ENCODE results near the gene GLI3.

GLI3 gene

DNA sequence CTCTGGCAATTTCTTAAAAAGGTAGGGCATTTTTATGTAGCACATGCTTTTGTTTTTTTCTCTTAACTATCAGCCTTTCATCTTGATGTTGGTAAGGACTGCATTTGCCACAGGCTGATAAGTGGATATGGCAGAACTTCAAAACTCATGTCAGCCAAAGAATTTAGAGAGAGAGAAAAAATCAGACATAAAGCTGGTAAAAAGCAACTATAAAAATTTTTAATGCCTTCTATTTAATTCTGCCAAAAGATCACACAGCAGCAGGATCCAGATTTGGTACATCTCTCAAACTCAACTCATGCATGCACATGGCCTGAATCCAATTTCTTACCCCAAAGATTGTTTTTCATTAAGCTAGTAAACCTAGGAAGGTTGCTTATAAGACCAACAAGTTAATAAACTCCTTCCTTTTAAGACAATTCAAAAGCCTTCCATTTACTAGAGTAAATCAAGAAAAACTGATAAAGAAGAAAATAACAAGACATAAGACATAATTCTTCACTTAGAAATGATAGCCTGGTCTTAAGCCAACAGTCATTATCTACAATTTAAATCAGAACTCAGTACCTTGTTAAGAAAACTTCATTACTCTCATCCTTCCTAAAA is 69.3 kb downstream of the GLI3 start:
- DNase-seq, result no peak

DNA sequence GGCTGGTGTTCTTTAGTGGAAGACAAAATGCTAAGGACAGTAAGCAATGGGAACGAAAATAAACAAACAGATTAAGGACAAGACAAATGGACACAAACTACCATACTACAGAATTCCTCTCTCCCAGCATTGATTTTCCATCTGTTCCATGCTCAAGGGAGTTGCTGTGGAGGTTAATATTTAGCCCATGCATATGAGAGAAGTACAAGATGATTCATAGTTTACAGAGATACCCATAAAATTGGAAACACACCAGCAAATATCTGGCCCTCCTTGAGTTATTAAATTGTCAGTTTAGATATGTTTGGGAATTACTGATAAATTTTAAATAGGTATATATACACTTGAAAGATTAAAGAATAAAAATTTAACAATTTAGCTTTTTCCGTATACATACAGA is 69.8 kb downstream of the GLI3 start:
- no peak for DNase-seq

DNA sequence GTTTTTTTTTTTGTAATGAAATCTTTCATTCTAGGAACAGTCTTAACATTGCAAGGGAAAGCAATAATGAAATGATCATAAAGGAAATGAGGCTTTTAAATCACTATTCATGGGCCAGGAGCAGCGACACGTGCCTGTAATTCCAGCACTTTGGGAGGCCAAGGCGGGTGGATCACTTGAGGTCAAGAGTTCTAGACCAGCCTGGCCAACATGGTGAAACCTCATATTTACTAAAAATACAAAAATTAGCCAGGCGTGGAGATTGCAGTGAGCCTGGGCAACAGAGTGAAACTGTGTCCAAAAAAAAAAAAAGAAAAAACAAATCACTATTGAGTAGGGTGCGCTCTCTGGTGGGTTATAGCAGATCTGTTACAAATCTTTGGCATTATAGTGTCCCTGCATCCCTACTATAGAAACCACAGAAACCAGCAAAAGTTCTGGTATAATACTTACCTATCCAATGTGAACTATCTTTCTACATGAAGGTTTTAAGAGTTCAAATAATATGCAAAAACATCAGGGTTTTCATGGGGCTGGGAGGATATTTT is 72.1 kb downstream of the GLI3 start:
- no peak for DNase-seq

DNA sequence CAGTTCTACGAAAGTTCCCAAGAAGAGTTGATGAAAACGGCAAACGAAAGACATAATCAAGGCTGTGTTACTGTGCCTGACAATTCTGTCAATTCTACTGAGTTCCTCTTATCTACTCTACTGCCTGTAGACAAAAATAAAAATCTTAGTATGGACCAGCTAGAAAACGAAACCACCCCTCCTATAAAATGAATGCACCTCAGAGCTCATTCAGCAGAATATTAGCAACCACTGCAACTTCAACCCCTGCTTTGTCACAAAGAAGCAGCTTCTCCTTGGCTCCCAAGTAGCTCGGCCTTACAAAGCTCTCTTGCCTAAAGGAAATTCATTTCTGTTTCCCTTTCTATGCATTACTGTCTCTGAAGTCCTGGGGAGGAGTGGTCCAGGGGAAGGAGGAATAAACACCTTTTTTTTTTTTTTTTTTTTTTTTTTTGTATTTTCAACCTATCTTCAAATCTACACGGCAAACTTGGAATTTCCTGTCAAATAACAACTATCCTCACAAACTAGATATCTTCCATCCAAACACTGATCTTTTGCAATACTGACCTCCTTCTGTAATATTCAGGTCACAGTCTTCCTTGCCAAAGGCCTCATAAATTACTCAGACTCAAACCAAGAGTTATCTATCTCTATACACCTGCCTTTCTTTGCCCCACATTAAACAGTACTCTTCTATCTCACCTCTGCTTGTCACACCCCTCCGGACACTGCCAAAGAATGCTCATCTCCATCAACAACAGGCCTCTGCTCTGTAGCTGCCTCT is 74.3 kb downstream of the GLI3 start:
- DNase-seq, result no peak

DNA sequence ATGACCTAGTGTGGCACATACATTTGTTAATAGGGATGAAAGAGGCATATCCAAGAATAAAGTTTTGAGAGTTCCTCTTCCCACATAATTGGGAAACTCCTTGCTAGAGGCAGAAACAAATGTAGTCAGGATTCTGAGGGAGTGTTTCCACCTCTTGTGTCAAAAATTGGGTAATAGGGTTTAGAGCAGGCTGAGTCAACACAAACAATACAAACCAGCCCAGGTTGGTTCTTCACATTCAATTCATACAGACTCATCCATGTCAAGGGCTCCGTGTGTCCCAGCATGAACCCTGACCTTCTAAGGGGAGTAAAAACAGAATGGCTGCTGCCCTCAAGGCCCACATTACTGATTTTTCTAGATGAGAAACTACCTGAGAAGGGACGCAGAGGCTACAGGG is 75.3 kb downstream of the GLI3 start:
- DNase-seq, result no peak

DNA sequence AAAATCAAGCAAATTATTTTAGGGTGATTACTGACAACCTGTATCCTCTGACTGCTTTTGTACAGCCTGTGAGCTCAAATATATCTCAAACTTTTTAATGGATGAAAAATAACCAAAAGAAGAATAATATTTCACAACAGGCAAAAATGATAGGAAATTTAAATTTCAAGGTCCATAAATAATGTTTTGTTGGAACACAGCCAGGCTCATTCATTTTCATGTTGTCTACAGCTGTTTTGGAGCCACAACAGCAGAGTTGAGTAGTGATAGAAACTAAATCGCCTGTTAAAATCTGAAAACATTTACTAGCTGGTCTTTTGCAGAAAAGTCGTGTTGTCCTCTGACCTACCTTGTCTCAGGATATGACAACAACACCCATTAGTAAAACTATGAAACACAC is 75.9 kb downstream of the GLI3 start:
- DNase-seq, result no peak

DNA sequence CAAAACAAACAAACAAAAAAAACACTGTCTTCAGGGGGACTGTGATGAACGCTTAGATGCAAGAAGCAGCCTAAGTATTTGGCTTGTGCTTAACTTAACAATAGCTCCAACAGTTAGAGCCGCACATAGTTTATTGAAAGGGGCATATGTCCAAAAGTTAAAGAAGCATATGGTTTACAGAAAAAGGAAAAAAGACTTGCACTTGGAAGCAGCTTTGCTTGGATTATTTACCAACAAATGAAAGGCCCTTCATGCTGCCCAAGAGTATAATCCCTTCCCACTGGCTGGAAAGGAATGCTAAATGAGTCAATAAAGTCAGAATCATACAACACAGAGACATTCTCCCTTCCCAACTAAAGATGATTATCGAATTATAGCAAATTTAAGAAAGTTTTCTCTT is 77.9 kb downstream of the GLI3 start:
- no peak for DNase-seq

DNA sequence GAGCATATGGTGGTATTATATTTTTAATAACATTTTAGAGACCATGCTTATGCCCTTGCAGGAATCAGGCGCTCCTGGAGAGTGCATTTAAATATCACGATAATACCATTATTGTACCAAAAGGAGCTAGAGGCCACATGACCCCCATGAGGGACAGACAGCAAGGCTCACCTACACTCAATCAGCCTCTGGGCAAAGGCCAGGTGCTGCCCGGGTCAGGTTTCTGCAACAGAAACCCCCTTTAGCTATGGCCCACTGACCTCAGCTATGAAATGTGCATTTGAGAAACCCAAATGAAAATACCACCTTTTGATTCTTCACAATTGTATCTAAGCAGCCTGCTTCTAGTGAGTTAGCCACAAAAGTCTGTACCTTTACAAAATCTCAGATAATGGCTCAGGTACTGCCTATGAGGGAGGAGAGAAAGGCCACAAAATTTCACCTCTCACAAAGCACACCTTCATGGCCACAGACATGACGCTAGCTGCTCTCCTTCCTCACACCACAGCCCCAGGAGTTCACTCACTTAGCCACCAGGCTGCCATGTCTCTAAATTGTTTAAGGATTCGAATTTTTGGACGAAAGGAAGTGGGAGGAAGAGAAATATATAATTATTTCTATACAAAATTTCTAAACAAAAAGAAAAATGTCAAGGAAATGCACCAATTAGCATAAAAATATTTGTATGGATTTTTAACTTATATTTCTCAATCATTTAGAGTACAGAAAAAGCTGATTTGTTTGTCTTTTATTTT is 79.9 kb downstream of the GLI3 start:
- DNase-seq, result no peak

DNA sequence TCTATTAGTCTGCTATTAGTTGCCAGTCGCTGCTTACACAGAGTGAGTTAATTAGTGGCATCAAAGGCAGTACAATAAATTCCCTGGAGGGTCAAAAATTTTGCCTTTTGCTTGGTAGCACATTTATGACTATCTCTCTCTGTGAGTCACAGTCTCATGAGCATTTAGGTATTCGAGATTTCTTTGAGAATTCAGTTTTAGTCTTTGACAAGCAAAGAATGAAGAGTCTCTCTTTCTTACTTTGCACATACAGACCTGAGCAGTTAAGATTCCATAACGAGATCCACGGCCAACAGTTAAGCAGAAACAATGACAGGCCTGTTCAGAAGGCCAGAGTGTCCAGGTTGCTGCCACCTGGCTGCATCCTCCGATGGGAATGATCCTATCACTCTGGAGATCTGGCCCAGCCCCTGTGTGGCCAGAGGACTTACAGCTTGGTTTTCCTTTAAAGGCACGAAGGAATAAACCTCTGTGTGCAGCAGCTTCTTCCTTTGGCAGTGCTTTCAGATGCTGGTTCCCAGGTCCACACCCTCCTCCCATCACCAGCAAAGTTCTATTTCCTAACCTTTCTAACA is 80.6 kb downstream of the GLI3 start:
- DNase-seq, result no peak

DNA sequence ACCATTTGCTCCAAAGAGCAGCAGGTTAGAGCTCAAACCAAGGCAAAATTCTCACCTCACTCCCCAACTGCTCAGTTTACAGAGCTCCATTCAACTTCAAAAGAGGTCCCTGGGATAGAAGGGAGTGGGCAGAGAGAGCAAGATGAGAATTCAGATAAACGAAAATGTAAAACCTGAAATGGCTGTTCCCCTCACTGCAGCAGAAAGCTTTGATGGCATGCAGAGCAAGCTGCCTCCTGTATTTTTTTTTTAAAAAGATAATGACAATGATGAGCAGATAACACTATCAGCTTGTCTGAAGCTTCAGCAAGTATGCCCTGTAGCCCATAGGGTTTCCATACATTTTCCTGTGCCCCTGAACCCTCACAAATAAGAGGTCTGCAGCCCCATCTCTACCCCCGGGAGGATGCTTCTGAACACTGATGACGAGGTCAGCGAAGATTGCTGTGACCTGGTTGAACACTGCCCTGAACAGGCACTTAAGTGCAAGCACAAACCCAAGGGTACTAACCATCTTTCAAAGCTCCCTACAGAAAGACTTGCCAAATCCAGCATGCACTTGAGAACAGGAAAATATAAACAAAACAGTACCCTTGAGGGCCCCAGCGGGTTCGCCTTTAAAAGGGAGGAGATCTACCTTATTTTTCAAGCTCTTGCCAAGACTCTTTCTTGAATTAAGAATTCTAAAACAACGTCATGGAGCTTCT is 81.3 kb downstream of the GLI3 start:
- no peak for DNase-seq

DNA sequence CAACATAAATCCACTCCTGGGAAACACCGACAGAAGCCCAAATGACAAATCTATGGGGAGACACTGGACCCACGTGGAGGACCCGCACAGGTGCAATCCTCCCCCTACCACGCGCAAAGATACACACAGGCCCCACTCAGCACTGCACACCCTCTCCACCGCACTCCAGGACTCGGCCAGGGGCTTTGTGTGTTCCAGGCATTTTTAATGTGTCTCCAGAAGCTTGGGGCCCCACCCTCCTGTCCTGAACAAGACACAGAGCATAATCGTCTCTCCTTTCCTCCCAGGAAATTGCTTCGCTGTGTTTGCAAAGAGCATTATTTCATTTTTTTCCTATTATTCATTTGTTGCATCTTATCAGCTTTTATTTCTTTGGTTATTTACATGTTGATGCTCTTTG is 82.8 kb downstream of the GLI3 start:
- DNase-seq, result no peak

DNA sequence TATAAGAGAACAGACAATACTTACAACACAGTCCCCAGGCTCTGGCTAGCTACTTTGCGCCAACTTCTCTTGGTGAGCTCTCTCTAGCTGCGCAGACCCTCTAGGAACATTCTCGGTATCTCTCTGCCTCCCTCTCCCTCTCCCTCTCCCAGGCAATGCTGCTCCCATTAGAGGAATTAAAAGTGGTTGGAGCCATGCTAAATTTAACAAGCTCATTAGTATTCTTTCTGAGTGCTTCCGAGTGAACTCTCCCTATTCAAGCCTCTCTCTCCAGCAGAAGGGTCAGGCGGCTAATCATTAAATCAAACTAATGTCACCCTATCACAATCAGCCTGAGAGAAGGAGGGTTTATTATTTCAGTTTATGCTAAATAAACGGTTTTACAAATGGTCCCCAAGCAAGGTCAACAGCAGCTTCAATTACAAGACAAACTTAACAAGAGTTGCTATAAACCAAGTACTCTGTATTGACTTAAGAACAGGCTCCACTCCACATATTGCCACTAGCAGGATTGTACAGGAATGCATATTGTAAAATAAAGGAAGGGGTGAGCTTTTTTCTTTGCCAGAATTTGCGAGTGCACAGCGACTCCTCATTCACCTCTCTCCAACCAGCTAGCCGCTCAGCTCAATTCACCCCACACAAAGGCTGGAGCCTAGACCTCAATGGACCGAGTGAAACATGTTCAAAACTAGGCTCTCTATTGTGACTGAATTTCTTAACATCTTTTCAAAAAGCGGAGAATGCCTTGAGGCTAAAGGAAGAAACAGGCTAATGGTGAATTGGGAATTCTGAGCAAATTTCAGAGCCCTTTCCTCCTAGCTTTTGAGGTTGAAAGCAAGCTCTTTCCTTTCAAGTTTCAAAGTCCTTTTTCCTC is 84.4 kb downstream of the GLI3 start:
- no peak for DNase-seq

DNA sequence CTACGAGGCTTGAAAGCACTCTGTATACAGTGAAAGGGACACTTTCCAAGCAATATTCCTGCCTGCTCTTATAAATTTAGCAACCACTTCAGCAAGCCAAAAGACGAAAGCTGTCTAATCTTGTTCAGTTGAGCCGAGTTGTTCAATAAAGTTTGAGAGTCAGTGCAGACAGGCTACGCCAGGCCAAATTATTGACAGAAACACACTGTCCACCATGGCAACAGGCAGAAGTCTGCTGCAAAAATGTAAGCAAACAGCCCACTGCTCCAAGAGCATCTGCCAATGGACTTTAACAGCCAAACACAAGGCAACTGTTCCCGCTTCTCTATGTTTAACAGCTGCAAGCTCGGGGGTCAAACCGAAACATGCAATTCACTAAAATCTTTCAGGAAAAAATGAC is 85.7 kb downstream of the GLI3 start:
- DNase-seq, result no peak

DNA sequence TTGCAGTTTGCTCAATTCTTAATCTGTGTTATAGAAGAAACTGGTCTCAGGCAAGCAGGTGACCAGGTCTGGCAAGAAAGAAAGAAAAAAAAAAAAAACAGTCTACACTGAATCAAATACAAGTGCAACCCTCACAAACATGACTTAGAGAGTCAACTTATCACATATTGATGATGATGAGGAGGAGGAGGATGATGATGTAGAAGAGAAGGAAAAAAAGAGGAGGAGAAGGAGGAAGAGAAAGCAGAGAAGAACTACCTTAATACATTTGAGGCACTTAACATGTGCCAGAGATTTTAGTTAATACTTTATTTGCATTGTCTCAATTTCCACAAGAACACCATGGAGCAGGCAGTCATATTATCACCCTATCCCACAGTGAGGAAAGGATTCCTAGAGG is 91.5 kb downstream of the GLI3 start:
- no peak for DNase-seq

DNA sequence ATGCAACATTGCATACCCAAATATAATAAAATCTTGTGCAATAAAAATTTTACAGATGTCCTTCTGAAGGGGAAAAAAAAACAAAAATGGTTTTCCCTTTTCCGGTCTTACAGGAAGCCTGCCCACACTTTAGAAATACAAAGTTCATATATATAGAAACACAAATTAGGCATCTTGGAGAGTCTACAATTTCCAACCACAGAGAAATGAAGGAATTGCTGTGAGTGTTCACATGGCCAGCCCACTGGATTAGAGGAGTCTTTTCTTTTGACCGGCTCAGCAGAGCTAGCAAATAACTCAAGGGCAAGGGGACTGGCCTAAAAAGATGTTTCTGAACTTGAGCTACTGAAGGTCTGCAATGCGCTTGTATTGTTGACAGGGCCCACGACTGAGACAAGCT is 92.4 kb downstream of the GLI3 start:
- no peak for DNase-seq

DNA sequence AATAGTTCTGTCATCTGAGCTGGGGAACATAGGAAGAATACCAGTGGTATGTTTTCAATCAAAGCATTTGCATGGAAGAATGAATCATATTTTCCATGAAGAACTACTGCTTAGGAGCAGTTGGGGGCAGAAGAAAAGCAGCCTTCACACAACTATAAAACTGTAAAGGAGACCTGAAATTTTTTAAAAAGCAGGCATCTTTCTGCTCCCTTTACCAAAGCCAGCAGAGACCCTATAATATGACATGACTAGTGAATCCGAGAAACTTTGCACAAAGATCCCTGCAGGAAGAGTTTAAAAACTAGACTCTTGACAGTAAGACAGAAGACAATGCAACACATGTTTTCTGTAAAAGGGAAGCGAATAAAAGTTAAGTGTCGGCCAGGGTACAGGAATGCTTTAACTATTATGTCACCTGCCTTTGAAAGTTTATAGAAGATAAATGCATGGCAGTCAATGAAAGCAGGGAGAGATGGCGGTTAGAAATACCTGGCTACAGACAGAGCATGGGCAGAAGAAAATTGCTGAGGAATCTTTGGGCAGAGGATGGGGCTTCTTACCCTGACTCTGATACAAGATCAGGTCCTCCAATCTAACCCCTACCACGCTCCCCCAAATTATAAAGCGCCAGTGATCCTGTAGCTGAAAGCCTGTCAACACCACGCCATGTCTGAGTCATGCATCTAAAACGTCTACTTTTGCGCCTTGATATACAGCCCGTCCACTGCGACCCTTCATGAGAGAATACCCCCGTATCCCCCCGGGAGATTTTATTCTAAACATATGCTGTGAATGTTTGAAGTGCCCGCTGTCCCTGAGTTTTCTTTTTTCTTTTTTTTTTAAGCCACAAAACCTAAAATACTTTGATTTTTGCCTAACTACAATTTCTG is 93.1 kb downstream of the GLI3 start:
- no peak for DNase-seq

DNA sequence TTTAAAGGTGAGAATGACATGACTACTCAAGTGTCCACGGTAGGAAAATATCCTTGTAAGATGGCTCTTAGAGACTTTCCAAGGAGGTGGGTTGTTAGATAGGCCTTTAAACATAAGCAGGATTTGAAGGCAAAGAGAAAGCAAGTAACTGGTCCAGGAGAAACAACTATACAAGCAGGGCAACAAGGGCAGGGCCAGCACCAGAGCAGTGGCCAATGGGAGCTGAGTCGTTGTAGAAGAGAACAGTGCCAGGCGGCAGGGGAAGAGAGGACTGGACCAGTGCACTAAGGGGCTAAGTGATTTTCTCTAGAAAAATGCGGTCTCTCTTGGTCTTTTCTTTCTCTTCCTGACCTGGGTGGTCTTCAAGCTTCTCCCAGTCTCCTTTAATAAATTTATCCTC is 94.9 kb downstream of the GLI3 start:
- DNase-seq, result no peak

DNA sequence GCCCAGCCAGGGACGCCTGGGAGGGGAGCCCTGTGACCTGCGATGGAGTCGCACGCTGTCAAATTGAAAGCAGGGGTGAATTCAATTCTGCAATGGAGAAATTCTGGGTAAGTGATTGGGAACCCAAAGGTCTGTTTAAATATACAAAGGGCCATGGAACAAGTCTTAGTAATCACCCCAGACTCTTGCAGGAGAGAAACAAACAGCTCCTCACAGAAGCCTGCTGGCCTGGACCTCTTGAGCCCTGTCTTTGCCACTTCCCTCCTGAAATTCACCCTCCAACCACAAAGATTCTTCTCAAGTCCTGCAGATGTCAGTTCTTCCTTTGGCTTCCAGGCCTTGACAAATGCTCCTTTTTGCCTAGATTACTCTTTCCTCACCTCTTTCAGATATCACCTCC is 97.3 kb downstream of the GLI3 start:
- no peak for DNase-seq

DNA sequence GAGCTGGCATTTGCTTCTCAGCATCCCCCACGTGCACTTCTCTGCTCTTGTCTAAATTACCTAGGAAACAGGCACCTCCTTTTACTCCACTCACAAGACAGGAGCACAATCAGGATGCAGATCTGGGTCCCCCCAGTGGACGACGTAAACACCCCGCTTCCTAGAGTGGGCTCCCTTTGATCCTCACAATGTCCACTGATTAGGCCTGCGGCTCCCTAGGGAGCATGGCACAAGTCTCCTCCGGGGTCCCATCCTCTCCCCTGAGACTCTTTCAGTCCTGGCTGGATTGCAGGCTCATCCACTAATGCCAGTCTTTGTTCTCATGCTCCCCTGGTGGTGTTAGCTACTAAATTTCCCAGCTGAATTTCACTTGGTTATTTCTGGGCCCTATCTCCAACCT is 98.3 kb downstream of the GLI3 start:
- DNase-seq, result no peak

DNA sequence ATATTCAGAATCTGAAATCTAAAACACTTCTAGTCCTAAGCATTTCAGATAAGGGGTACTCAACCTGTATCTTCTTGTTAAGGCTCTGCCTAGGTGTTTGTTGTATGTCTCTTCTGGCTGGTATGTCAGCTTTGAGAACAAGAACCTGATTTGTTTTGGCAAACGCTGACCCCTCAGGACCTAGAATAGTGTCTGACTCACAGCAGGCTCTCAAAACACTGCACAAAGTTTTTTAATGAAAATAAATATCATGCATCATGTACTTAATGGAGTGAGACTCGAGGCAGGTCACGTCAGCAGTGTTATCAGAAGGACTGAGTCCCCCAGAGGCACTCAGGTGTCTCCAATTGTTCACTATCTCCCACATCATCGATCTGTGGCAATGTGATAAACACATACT is 99.1 kb downstream of the GLI3 start:
- no peak for DNase-seq

DNA sequence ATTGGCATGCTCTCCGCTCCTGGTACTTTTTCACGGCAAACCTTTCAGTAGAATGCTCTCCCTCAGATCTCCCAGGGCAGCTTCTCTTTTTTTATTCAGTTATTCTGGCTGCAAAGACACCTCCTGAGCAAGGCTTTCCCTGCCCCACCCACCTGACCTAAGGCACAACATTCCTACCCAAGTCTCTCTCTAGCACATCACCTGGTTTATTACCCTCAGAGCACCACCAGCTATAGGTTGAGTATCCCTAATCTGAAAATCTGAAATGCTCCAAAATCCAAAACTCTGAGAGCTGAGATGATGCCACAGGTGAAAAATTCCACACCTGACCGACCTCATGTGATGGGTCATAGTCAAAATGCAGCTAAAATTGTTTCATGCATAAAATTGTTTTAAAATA is 99.6 kb downstream of the GLI3 start:
- DNase-seq, result no peak
